Non-pigmented ciliary epithelial cell (primary cell): ENCODE data around the gene ELANE.
"Not testable (repeated sequence)": the region's sequence is repeated elsewhere in the genome, so short reads cannot be mapped to it uniquely, and the experiment has no call there.

Experiments used
- DNase-seq: peaks from one replicate; pipeline ENCODE4 v3.0.0-alpha.2; 2010; ENCODE audit warnings: low read depth

The ELANE gene

GRCh38 chr19:862581-863314, 10.6 kb downstream of the ELANE start:
- DNase-seq: no peak

GRCh38 chr19:863315-863620, 11.2 kb downstream of the ELANE start:
- DNase-seq: no peak

- no peak for DNase-seq
Measured at GRCh38 chr19:866769-867300, 14.7 kb downstream of the ELANE start.

- DNase-seq: no peak
Measured at GRCh38 chr19:867301-867793, 15.2 kb downstream of the ELANE start.

GRCh38 chr19:867855-868457, 15.9 kb downstream of the ELANE start:
- no peak for DNase-seq

- no peak for DNase-seq
Measured at GRCh38 chr19:868458-869244, 16.5 kb downstream of the ELANE start.

GRCh38 chr19:869245-870177, 17.4 kb downstream of the ELANE start:
- peak; percentile 73 for DNase-seq

- no peak for DNase-seq
Measured at GRCh38 chr19:870314-870713, 18.2 kb downstream of the ELANE start.

GRCh38 chr19:870963-871401, 18.9 kb downstream of the ELANE start:
- DNase-seq: no peak

- DNase-seq: no peak
Measured at GRCh38 chr19:871446-872265, 19.6 kb downstream of the ELANE start.

GRCh38 chr19:872266-872951, 20.3 kb downstream of the ELANE start:
- no peak for DNase-seq

- no peak for DNase-seq
Measured at GRCh38 chr19:873084-873483, 21.0 kb downstream of the ELANE start.

- no peak for DNase-seq
Measured at GRCh38 chr19:873561-874041, 21.5 kb downstream of the ELANE start.

- no peak for DNase-seq
Measured at GRCh38 chr19:875265-875879, 23.3 kb downstream of the ELANE start.

- DNase-seq: no peak
Measured at GRCh38 chr19:876089-876488, 24.0 kb downstream of the ELANE start.

GRCh38 chr19:876780-877314, 24.7 kb downstream of the ELANE start:
- DNase-seq: no peak

GRCh38 chr19:877992-878660, 26.0 kb downstream of the ELANE start:
- not testable (repeated sequence) for DNase-seq

GRCh38 chr19:878751-879561, 26.9 kb downstream of the ELANE start:
- DNase-seq: not testable (repeated sequence)
